D721Med (cell line): ENCODE measurements around the gene TMIE.
"Not testable (repeated sequence)": the region's sequence is repeated elsewhere in the genome, so short reads cannot be mapped to it uniquely, and the experiment has no call there.

Experiments
- DNase-seq: peaks from one replicate; pipeline ENCODE4 v3.0.0; 2011; ENCODE audit warnings: low spot score; ENCODE audit not compliant: insufficient read length
- FAIRE-seq: peaks from 2 replicates; lab custom pipeline; 2011; peaks lifted over from hg19 to GRCh38; lab: Jason Lieb, UNC
- TF ChIP-seq, protein P1 (sequence below): IDR thresholded peaks from 2 replicates; pipeline ENCODE4 v1.5.1; 2012; ENCODE audit warnings: mild to moderate bottlenecking, control low read depth; ENCODE audit not compliant: insufficient read depth; ENCODE audit errors: missing control alignments

Gene TMIE

DNA sequence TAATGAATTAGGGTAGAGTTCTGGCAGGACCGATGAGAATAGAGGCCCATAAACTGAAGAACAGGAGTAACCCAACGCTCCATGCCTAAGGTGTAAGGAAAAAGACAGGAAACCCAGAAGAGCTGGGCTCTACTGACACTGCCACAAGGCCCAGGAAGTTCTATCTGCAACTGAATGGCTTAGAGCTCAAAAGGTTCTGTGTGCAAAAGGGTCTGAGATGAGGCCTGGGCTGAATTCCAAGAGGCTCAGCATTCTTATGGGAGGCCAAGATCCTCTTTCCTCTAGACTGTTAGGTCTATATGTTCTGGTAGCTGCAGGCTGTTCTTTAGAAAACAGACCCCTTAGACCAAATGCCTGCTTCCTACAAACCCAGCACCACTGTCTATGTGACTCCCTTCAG, 47.0 kb downstream of the TMIE start:
- DNase-seq = no peak
- no peak for FAIRE-seq
- TF ChIP-seq, protein P1, sequence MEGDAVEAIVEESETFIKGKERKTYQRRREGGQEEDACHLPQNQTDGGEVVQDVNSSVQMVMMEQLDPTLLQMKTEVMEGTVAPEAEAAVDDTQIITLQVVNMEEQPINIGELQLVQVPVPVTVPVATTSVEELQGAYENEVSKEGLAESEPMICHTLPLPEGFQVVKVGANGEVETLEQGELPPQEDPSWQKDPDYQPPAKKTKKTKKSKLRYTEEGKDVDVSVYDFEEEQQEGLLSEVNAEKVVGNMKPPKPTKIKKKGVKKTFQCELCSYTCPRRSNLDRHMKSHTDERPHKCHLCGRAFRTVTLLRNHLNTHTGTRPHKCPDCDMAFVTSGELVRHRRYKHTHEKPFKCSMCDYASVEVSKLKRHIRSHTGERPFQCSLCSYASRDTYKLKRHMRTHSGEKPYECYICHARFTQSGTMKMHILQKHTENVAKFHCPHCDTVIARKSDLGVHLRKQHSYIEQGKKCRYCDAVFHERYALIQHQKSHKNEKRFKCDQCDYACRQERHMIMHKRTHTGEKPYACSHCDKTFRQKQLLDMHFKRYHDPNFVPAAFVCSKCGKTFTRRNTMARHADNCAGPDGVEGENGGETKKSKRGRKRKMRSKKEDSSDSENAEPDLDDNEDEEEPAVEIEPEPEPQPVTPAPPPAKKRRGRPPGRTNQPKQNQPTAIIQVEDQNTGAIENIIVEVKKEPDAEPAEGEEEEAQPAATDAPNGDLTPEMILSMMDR = no peak

DNA sequence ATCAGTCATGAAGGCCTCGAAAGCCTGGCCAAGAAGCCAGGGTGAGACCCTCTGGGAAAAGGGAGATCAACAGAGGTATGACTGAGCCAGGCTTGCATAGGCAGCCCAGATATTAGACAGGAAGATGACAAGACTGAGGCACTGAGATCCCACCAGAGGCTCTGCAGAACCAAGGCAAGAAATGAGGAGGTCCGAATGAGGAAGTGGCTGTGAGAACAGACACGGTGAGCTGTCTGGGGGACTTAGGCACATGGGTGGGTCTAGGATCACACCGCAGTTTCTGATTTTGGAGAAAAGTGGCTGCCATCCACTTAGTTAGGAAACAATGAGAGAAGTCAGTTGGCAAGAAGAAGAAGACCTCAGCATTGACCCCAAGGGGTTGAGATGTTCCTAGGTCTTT, 47.9 kb downstream of the TMIE start:
- FAIRE-seq (no peak), DNase-seq (no peak)
- TF ChIP-seq, protein P1 = no peak

DNA sequence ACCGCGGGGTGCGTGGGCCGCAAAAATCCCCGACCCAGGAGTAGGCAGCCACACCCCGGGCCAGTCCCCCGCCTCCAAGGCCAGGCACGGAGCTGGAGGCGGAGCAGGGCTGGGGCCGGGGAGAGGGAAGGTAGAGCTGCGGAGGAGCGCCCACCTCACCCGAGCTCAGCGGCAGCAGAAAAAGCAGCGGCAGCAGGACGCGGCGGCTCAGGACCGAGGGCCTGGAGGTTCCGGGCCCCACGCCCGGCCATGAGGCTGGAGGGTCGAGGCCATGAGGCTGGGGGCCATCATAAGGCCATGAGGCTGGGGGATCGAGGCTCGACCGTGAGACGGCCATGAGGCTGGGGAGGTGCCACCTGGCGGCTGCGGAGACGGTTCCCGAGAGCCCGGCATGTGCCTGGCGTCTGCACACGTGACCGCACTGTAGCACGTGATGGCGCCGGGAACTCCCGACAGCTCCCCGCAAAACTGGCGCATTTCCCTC, 49.4 kb downstream of the TMIE start:
- TF ChIP-seq, protein P1 = no peak
- FAIRE-seq = no peak

DNA sequence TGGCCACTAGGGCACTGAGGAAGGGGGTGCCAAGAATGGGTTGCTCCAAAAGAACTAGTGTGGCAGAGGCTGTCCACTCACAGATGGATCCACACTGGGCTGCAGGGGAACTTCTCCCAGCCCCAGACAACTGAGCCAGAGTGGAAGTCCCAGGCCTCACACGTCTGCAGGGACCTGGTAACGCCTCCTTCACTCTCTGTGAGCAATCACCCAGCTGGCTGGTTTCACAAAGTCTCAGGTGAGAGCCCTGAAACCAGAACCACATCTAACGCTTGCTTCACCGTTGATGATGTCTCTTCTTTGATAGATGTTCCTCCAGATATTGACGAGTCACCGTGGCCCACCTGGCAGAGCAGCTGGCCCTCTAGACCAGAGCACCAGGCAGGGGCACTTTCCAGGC, 51.9 kb downstream of the TMIE start:
- DNase-seq, FAIRE-seq: not testable (repeated sequence)

More for the DNA sequence above, 49.4 kb downstream of the TMIE start:
- no peak for DNase-seq

GRCh38 chr3:46755646-46756045, 54.5 kb downstream of the TMIE start:
- FAIRE-seq = no peak
- TF ChIP-seq, protein P1 = no peak
- DNase-seq = no peak

DNA sequence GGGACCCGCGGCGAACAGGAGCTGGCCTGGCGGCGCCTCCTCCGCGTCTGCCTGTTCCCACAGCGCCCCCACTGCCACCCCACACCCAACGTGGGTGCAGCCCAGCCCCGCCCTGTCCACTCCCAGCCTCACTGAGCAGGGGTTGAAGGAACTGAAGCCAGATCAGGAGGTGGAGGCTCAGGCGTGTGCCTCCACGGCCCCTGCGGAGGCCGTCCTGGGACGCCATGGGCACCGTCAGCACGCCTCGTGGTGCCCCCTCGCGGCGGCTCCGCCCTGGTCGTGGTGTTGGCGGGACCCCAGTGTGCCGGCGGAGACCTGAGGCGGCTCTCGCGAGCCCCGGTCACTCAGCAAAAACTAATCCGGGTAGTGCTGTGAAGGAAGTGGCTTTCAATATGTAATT, 55.5 kb downstream of the TMIE start:
- no peak for DNase-seq
- TF ChIP-seq, protein P1 = no peak
- no peak for FAIRE-seq

DNA sequence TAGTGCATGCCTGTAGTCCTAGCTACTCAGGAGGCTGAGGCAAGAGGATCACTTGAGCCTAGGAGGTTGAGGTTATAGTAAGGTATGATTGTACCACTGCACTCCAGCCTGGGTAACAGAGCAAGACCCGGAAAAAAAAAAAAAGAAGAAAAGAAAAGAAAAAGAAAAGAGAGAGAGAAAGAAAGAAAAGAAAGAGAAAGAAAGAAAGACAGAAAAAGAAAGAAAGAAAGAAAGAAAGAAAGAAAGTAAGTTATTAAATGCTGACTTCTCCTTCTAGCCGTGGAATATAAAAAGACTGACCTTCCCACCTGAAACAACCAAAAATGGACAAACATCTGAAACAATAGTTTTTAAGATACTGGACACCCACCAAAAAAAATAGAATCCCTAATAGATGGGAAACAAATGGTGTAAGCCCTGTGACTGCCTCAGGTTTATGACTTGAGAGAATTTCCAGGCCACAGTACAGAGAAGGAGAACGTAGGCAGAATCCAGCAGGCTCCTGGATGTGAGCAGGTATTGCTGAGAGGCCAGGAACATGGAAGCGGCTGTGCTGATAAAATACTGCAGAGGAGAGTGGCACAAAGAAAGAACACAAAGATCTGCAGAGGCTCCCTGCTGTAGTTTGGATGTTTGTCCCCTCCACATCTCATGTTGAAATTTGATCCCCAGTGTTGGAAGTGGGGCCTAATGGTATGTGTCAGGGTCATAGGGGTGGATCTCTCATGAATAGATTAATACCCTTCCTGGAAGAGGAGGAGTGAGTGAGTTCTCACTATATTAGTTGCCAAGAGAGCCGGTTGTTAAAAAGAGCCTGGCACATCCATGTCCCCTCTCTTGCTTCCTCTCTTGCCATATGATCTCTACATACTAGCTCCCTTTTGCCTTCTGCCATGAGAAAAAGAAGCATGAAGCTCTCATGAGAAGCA, 58.3 kb downstream of the TMIE start:
- DNase-seq = no peak
- no peak for FAIRE-seq
- TF ChIP-seq, protein P1 = no peak
